Measurements from ENCODE around the gene ARHGAP20. TPM values are rescaled to one million over a fixed set of nuclear protein-coding genes. Genes with fewer than 3 reads are reported as not detected.

The ARHGAP20 gene
- total RNA-seq, 1 experiment from 2014 or later = 0.04 TPM

DNA sequence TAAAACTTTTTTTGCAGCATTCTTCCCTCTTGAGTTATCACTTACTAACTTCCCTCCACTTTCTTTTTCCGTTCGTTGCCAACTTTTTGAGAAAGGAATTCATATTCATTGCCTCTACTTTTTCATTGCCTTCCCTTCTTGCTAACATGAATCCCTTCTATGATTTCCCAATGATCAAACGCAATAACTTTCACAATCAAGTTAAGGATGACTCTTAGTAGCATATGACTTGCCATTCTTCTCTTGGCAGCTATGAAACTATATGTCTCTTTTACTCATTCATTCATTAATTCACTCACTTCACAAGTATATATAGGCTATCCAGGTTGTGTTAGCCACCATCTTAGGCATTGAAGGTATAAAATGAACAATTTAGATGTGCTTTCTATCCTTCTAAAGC, 16.6 kb upstream of the ARHGAP20 start:
- H3K4me2 ChIP-seq (ENCODE audit: insufficient read depth, insufficient read length, low read length) = no peak overlapping the region
- no peak overlapping the region for H2BK12ac ChIP-seq (ENCODE audit: insufficient read length, low read depth, low read length)
- peaks cover 3% of the 10 kb centered on the region; the same call in 1 of the 2 replicates for H3K27me3 Mint-ChIP-seq (ENCODE audit: low read depth)
- H3K4me1 ChIP-seq (ENCODE audit: insufficient read depth, low read length) = no peaks in the 10 kb centered on the region
- H2BK5ac ChIP-seq (ENCODE audit: insufficient read length, low read length) = no peak overlapping the region
- H3K36me3 Mint-ChIP-seq (ENCODE audit: insufficient read depth in 1 of 3, low read depth in 3 of 3) = no peaks in the 10 kb centered on the region
- H3K18ac ChIP-seq (ENCODE audit: insufficient read length, low read depth, low read length) = no peak overlapping the region
- no peak for DNase-seq
- no peaks in the 10 kb centered on the region for H3K27me3 ChIP-seq (ENCODE audit: insufficient read depth, low read length)
- no peak overlapping the region for H2AFZ ChIP-seq (ENCODE audit: low read length)
- H3K9me3 ChIP-seq (ENCODE audit: control insufficient read depth, low read depth, low read length) = no peaks in the 10 kb centered on the region
- H4K8ac ChIP-seq (replicated peaks; ENCODE audit: insufficient read length, low read depth, low read length) = no peak overlapping the region
- no peaks in the 10 kb centered on the region for H4K20me1 ChIP-seq (ENCODE audit: control insufficient read depth, insufficient read depth, insufficient read length)
- H3K9ac ChIP-seq (ENCODE audit: extremely low read depth, insufficient read length, low read length) = no peak overlapping the region
- H3K9me3 Mint-ChIP-seq = 0 out of 5 replicates have a peak, but pooled peaks cover 0 to 4% of the 10 kb centered on the region in 2 experiments
- no peak overlapping the region for H3K14ac ChIP-seq (ENCODE audit: insufficient read depth, low read length)
- no peak overlapping the region for H3T11ph ChIP-seq (ENCODE audit: low read length)
- H3K4me1 Mint-ChIP-seq = no peaks in the 10 kb centered on the region
- H2BK15ac ChIP-seq (ENCODE audit: low read depth, low read length) = no peak overlapping the region
- H3K79me2 ChIP-seq (ENCODE audit: insufficient read depth, low read length) = no peaks in the 10 kb centered on the region
- H3K4me3 Mint-ChIP-seq = no peak overlapping the region
- no peak overlapping the region for H2BK120ac ChIP-seq (ENCODE audit: low read depth, low read length, poor library complexity, severe bottlenecking)
- H3K79me1 ChIP-seq (ENCODE audit: insufficient read depth, low read depth, low read length, poor library complexity, severe bottlenecking) = no peaks in the 10 kb centered on the region
- TF ChIP-seq, protein P1, sequence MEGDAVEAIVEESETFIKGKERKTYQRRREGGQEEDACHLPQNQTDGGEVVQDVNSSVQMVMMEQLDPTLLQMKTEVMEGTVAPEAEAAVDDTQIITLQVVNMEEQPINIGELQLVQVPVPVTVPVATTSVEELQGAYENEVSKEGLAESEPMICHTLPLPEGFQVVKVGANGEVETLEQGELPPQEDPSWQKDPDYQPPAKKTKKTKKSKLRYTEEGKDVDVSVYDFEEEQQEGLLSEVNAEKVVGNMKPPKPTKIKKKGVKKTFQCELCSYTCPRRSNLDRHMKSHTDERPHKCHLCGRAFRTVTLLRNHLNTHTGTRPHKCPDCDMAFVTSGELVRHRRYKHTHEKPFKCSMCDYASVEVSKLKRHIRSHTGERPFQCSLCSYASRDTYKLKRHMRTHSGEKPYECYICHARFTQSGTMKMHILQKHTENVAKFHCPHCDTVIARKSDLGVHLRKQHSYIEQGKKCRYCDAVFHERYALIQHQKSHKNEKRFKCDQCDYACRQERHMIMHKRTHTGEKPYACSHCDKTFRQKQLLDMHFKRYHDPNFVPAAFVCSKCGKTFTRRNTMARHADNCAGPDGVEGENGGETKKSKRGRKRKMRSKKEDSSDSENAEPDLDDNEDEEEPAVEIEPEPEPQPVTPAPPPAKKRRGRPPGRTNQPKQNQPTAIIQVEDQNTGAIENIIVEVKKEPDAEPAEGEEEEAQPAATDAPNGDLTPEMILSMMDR (conservative IDR thresholded peaks at IDR 0.05) = no peak
- H3K27ac Mint-ChIP-seq = no peak overlapping the region
- H3K27ac ChIP-seq (ENCODE audit: insufficient read length, low read depth, low read length) = no peak overlapping the region
- no CpG with 5 or more reads among the region's 3 CpGs for WGBS (ENCODE audit: extremely low coverage, insufficient read length, low lambda C conversion rate)
- H3K56ac ChIP-seq (ENCODE audit: insufficient read length, low read depth, low read length) = no peak overlapping the region
- no peak overlapping the region for H4K91ac ChIP-seq (ENCODE audit: insufficient read length, low read depth, low read length)
- H3K23ac ChIP-seq (ENCODE audit: insufficient read length, low read depth, low read length) = no peak overlapping the region
- no peak overlapping the region for H2BK20ac ChIP-seq (ENCODE audit: low read depth, low read length, poor library complexity, severe bottlenecking)
- no peak overlapping the region for H4K5ac ChIP-seq (ENCODE audit: insufficient read length, low read depth, low read length)
- H3K4ac ChIP-seq (ENCODE audit: low read depth, low read length) = no peak overlapping the region
- no peak overlapping the region for H2AK5ac ChIP-seq (ENCODE audit: insufficient read length, low read length)
- H3K23me2 ChIP-seq (ENCODE audit: insufficient read length, low read depth, low read length, poor library complexity, severe bottlenecking) = no peaks in the 10 kb centered on the region

All from H9 (cell line).